ENCODE measurements around the gene LDHD. TPM values are rescaled to one million over a fixed set of nuclear protein-coding genes. Genes with fewer than 3 reads are reported as not detected.

Gene LDHD
- total RNA-seq, 1 donor from 2014 or later, result not detected

- ChIA-PET POLR2A (no interaction called here), CTCF (no interaction called here)
- no peaks in the 10 kb centered on the region for H3K36me3 Mint-ChIP-seq (ENCODE audit: low read depth)
- DNase-seq (no peak), ATAC-seq (ENCODE audit: low read depth) (no peak)
- TF ChIP-seq CTCF (IDR thresholded peaks at IDR 0.05), result no peak
- no peak overlapping the region for H3K4me3 Mint-ChIP-seq
- peaks cover 37% of the 10 kb centered on the region for H3K27me3 Mint-ChIP-seq
- H3K9me3 Mint-ChIP-seq, result no peaks in the 10 kb centered on the region
- no peak overlapping the region for H3K27ac Mint-ChIP-seq
- H3K4me1 Mint-ChIP-seq, result peaks cover 12% of the 10 kb centered on the region
- intact Hi-C loops (cut with micrococcal nuclease), result no loop called here
Observed at GRCh38 chr16:75065149-75065505, 51.5 kb downstream of the LDHD start.

- POLR2A ChIA-PET, result interaction anchor here (0.7 kb wide), 1 partner anchor 41 kb away, joined by 3 read pairs; no protein-coding TSS in a partner anchor
Observed at GRCh38 chr16:75064403-75065148, 52.0 kb downstream of the LDHD start.

DNA sequence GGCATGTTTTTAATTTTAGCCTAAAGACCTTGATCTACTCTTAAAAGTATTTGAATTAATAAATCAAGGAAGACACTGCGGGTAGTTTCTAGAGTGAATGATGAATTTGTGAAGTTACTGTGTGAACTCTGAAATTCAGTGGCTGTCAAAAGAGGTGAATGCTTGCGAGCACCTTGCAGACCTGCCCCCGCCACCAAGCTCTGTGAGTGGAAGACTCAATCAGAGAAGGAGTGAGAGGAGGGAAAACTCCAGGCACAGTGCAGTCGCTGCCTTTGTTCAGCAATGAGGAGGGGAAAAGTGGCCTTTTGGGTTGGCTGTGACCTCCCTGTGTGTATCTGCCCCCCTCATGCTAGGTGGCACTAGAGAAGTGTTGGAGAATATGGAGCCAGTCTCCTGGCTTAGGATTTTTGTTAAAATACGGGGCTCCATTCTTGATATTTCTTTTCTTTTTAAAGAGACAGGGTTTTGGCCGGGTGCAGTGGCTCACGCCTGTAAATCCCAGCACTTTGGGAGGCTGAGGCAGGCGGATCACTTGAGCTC, 53.0 kb downstream of the LDHD start:
- no peaks in the 10 kb centered on the region for H3K9me3 Mint-ChIP-seq
- no peak for TF ChIP-seq CTCF (IDR thresholded peaks at IDR 0.05)
- H3K36me3 Mint-ChIP-seq (ENCODE audit: low read depth), result no peaks in the 10 kb centered on the region
- no peak overlapping the region for H3K4me3 Mint-ChIP-seq
- no peak overlapping the region for H3K27ac Mint-ChIP-seq
- ChIA-PET CTCF (no interaction called here), POLR2A (interaction anchor here (0.7 kb wide), 1 partner anchor 42 kb away, joined by 3 read pairs; no protein-coding TSS in a partner anchor)
- peaks cover 38% of the 10 kb centered on the region for H3K27me3 Mint-ChIP-seq
- intact Hi-C loops (cut with micrococcal nuclease), result no loop called here
- ATAC-seq (ENCODE audit: low read depth) (no peak), DNase-seq (no peak)
- peaks cover 12% of the 10 kb centered on the region for H3K4me1 Mint-ChIP-seq

More at GRCh38 chr16:75064403-75065148, 52.0 kb downstream of the LDHD start:
- Mint-ChIP-seq H3K27me3 (peaks cover 37% of the 10 kb centered on the region), H3K9me3 (no peaks in the 10 kb centered on the region), H3K27ac (no peak overlapping the region), H3K36me3 (ENCODE audit: low read depth) (no peaks in the 10 kb centered on the region), H3K4me1 (peaks cover 12% of the 10 kb centered on the region), H3K4me3 (no peak overlapping the region)
- intact Hi-C loops (cut with micrococcal nuclease), result no loop called here
- ATAC-seq (ENCODE audit: low read depth) (no peak), DNase-seq (no peak)
- TF ChIP-seq CTCF (IDR thresholded peaks at IDR 0.05), result no peak
- CTCF ChIA-PET, result no interaction called here

- Mint-ChIP-seq H3K27ac (no peak overlapping the region), H3K9me3 (no peaks in the 10 kb centered on the region), H3K27me3 (peaks cover 36% of the 10 kb centered on the region), H3K4me3 (no peak overlapping the region), H3K36me3 (ENCODE audit: low read depth) (no peaks in the 10 kb centered on the region), H3K4me1 (peaks cover 12% of the 10 kb centered on the region)
- ATAC-seq (ENCODE audit: low read depth), result no peak
- TF ChIP-seq CTCF (IDR thresholded peaks at IDR 0.05), result no peak
- intact Hi-C loops (cut with micrococcal nuclease), result no loop called here
- ChIA-PET POLR2A (no interaction called here), CTCF (interaction anchor here (2.0 kb wide), 1 partner anchor 64 kb away, joined by 6 read pairs; the partner anchor contains the start of gene ZNRF1)
- DNase-seq, result no peak
Observed at GRCh38 chr16:75062976-75063346, 53.6 kb downstream of the LDHD start.

GRCh38 chr16:75062135-75062975, 54.2 kb downstream of the LDHD start:
- no peak for ATAC-seq (ENCODE audit: low read depth)
- H3K36me3 Mint-ChIP-seq (ENCODE audit: low read depth), result no peaks in the 10 kb centered on the region

More at GRCh38 chr16:75062135-75062975, 54.2 kb downstream of the LDHD start:
- ChIA-PET POLR2A (no interaction called here), CTCF (interaction anchor here (0.6 to 2.0 kb wide), 2 partner anchors 9 to 63 kb away, joined by 3 to 6 read pairs; partner anchors contain the start of gene ZNRF1)
- Mint-ChIP-seq H3K27ac (no peak overlapping the region), H3K9me3 (no peaks in the 10 kb centered on the region), H3K4me1 (peaks cover 12% of the 10 kb centered on the region), H3K4me3 (no peak overlapping the region), H3K27me3 (peaks cover 36% of the 10 kb centered on the region)
- no peak for DNase-seq
- no peak for TF ChIP-seq CTCF (IDR thresholded peaks at IDR 0.05)
- intact Hi-C loops (cut with micrococcal nuclease), result no loop called here
